Liver (tissue), 9 donors: Measurements from ENCODE around the gene PGA3. TPM values are rescaled to one million over a fixed set of nuclear protein-coding genes. Genes with fewer than 3 reads are reported as not detected.

Experiments used
- DNase-seq: peaks from one replicate; pipeline ENCODE4 v3.0.0-alpha.2; 2017; ENCODE audit warnings: low spot score
- H3K27ac ChIP-seq, 2 donors: one replicate each; pipeline ENCODE4 v1.7.0; 2013; ENCODE audit warnings: inconsistent platforms in 2 of 2, low read length in 2 of 2, control low read depth in 1 of 2, low read depth in 1 of 2, mild to moderate bottlenecking in 1 of 2
- H3K27me3 ChIP-seq, 4 donors: one replicate each; pipeline versions ENCODE4 v1.6.1 to v1.7.0; 2013; ENCODE audit warnings: low read length in 3 of 4, inconsistent platforms in 1 of 4, mild to moderate bottlenecking in 1 of 4, moderate library complexity in 1 of 4; ENCODE audit not compliant: control insufficient read depth in 4 of 4, insufficient read depth in 4 of 4
- H3K36me3 ChIP-seq, 4 donors: one replicate each; pipeline versions ENCODE4 v1.6.1 to v1.7.0; 2013; ENCODE audit warnings: low read length in 3 of 4, mild to moderate bottlenecking in 3 of 4, low read depth in 1 of 4, moderate library complexity in 1 of 4; ENCODE audit not compliant: control insufficient read depth in 4 of 4, insufficient read depth in 3 of 4
- H3K4me1 ChIP-seq, 4 donors: one replicate each; pipeline versions ENCODE4 v1.6.1 to v1.7.0; 2013; ENCODE audit warnings: low read length in 3 of 4, mild to moderate bottlenecking in 3 of 4, moderate library complexity in 1 of 4; ENCODE audit not compliant: control insufficient read depth in 4 of 4, insufficient read depth in 4 of 4
- H3K4me3 ChIP-seq, 3 donors: one replicate each; pipeline versions ENCODE4 v1.6.1 to v1.7.0; 2013; ENCODE audit warnings: low read length in 3 of 3, control low read depth in 1 of 3, low read depth in 1 of 3, mild to moderate bottlenecking in 1 of 3
- H3K9ac ChIP-seq, 2 donors: one replicate each; pipeline ENCODE4 v1.7.0; 2013; ENCODE audit warnings: low read length in 2 of 2, mild to moderate bottlenecking in 2 of 2, moderate library complexity in 2 of 2, control low read depth in 1 of 2, low read depth in 1 of 2
- H3K9me3 ChIP-seq, 4 donors: one replicate each; pipeline versions ENCODE4 v1.6.1 to v1.7.0; 2013; ENCODE audit warnings: low read length in 3 of 4; ENCODE audit not compliant: control insufficient read depth in 4 of 4
- EGR1 ChIP-seq, 2 donors: IDR thresholded peaks; 2 replicates each; pipeline ENCODE4 v1.6.1; 2016 to 2018; ENCODE audit warnings: antibody characterized with exemption in 2 of 2, low read depth in 2 of 2
- FOXA1 ChIP-seq: IDR thresholded peaks from 2 replicates; pipeline ENCODE4 v1.6.1; 2016; ENCODE audit warnings: antibody characterized with exemption
- FOXA2 ChIP-seq: IDR thresholded peaks from 2 replicates; pipeline ENCODE4 v1.6.1; 2016; ENCODE audit warnings: antibody characterized with exemption
- GABPA ChIP-seq, 2 donors: IDR thresholded peaks in 1 of 2; conservative IDR thresholded peaks in 1 of 2; 2 replicates each; pipeline ENCODE4 v1.6.1; 2016; ENCODE audit warnings: antibody characterized with exemption in 2 of 2, mild to moderate bottlenecking in 1 of 2, moderate library complexity in 1 of 2
- HNF4A ChIP-seq, 2 donors: conservative IDR thresholded peaks; 2 replicates each; pipeline ENCODE4 v1.6.1; 2016; ENCODE audit warnings: antibody characterized with exemption in 2 of 2, mild to moderate bottlenecking in 2 of 2
- HNF4G ChIP-seq: IDR thresholded peaks from 2 replicates; pipeline ENCODE4 v1.6.1; 2016; ENCODE audit warnings: antibody characterized with exemption
- JUND ChIP-seq, 2 donors: IDR thresholded peaks; 2 replicates each; pipeline ENCODE4 v1.6.1; 2016; ENCODE audit warnings: antibody characterized with exemption in 2 of 2
- NR2F2 ChIP-seq: IDR thresholded peaks from 2 replicates; pipeline ENCODE4 v1.6.1; 2016; ENCODE audit warnings: antibody characterized with exemption
- RAD21 ChIP-seq, 2 donors: IDR thresholded peaks; 2 replicates each; pipeline ENCODE4 v1.6.1; 2016; ENCODE audit warnings: antibody characterized with exemption in 2 of 2, mild to moderate bottlenecking in 2 of 2
- RXRA ChIP-seq, 2 donors: IDR thresholded peaks; 2 replicates each; pipeline ENCODE4 v1.6.1; 2017 to 2018; ENCODE audit warnings: antibody characterized with exemption in 2 of 2, mild to moderate bottlenecking in 1 of 2
- SP1 ChIP-seq: IDR thresholded peaks from 2 replicates; pipeline ENCODE4 v1.6.1; 2018; ENCODE audit warnings: antibody characterized with exemption, mild to moderate bottlenecking
- TAF1 ChIP-seq: conservative IDR thresholded peaks from 2 replicates; pipeline ENCODE4 v1.6.1; 2016; ENCODE audit warnings: antibody characterized with exemption, mild to moderate bottlenecking
- YY1 ChIP-seq: IDR thresholded peaks from 2 replicates; pipeline ENCODE4 v1.6.1; 2016; ENCODE audit warnings: antibody characterized with exemption, mild to moderate bottlenecking
- WGBS: extraction: QIAGEN DNeasy Blood & Tissue Kit; methylation state at CpG from one replicate; pipeline ENCODE4 v1.1.7; 2013; 5-methylcytosine and 5-hydroxymethylcytosine counted together
- polyA plus RNA-seq, 2 donors: library from polyadenylated mRNA; stranded (reverse) in 1 of 2; unstranded in 1 of 2; fragments of 200-250 nt in 1 of 2; fragments of >200 nt in 1 of 2; fragmentation: Nextera tagmentation in 1 of 2; extraction: Ambion mirVana in 1 of 2; gene quantifications; one replicate each; pipeline versions ENCODE4 v1.2.1 to v1.2.3, GENCODE V29; 2013 to 2015
- total RNA-seq, 2 donors: library from RNA; depleted of rRNA; stranded (reverse); fragments of >200 nt; gene quantifications; one replicate each; pipeline ENCODE4 v1.2.3, GENCODE V29; 2014
- TF ChIP-seq, protein P1 (sequence below): IDR thresholded peaks from 2 replicates; pipeline ENCODE4 v1.6.1; 2016; ENCODE audit warnings: antibody characterized with exemption, mild to moderate bottlenecking
- TF ChIP-seq, protein P2 (sequence below): fragments of 150-350 bp; IDR thresholded peaks from 2 replicates; pipeline ENCODE4 v1.5.1; 2017; ENCODE audit warnings: improper control_type of control experiment, low read depth, low read length; ENCODE audit not compliant: missing input control
- TF ChIP-seq, protein P3 (sequence below): IDR thresholded peaks from 2 replicates; pipeline ENCODE4 v1.6.1; 2016; ENCODE audit warnings: antibody characterized with exemption
- TF ChIP-seq, protein P4 (sequence below): IDR thresholded peaks from 2 replicates; pipeline ENCODE4 v1.6.1; 2016; ENCODE audit warnings: antibody characterized with exemption
- TF ChIP-seq, protein P5 (sequence below): IDR thresholded peaks from 2 replicates; pipeline ENCODE4 v1.6.1; 2016; ENCODE audit warnings: antibody characterized with exemption
- donor health status: healthy.
- donor health status: healthy.
- donor health status: healthy.
- donor health status: healthy.
- donor health status: healthy.

Gene PGA3
- total and polyA plus RNA-seq, 4 donors, result 0.25 to 0.56 (median 0.54) TPM; not detected in 1

DNA sequence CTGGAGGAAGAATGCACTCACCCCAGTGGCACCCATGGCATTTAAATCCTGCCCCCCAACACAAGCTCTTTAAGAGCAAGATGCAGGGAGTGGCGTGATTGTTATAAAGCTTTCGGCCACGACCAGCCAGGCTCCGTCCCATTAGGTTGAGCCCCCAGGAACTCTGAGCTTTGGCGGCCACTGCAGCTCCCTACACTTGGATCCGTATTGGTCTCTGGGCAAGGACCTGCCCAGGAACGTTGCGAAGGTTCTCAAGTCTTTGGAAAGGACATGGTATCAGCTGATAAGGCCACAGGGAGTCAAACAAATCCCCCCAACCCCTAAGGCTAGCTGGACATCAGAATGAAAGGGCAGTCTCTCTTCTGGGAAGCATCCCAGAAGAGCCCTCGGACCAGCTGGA is 32.7 kb upstream of the PGA3 start:
- H3K4me1 ChIP-seq, result no peaks in the 10 kb centered on the region
- TF ChIP-seq, protein P1, sequence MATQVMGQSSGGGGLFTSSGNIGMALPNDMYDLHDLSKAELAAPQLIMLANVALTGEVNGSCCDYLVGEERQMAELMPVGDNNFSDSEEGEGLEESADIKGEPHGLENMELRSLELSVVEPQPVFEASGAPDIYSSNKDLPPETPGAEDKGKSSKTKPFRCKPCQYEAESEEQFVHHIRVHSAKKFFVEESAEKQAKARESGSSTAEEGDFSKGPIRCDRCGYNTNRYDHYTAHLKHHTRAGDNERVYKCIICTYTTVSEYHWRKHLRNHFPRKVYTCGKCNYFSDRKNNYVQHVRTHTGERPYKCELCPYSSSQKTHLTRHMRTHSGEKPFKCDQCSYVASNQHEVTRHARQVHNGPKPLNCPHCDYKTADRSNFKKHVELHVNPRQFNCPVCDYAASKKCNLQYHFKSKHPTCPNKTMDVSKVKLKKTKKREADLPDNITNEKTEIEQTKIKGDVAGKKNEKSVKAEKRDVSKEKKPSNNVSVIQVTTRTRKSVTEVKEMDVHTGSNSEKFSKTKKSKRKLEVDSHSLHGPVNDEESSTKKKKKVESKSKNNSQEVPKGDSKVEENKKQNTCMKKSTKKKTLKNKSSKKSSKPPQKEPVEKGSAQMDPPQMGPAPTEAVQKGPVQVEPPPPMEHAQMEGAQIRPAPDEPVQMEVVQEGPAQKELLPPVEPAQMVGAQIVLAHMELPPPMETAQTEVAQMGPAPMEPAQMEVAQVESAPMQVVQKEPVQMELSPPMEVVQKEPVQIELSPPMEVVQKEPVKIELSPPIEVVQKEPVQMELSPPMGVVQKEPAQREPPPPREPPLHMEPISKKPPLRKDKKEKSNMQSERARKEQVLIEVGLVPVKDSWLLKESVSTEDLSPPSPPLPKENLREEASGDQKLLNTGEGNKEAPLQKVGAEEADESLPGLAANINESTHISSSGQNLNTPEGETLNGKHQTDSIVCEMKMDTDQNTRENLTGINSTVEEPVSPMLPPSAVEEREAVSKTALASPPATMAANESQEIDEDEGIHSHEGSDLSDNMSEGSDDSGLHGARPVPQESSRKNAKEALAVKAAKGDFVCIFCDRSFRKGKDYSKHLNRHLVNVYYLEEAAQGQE, result no peak
- TF ChIP-seq EGR1 (IDR thresholded peaks at IDR 0.05; ENCODE audit: low read depth in 2 of 2) (no peak), TAF1 (no peak)
- TF ChIP-seq, protein P2, sequence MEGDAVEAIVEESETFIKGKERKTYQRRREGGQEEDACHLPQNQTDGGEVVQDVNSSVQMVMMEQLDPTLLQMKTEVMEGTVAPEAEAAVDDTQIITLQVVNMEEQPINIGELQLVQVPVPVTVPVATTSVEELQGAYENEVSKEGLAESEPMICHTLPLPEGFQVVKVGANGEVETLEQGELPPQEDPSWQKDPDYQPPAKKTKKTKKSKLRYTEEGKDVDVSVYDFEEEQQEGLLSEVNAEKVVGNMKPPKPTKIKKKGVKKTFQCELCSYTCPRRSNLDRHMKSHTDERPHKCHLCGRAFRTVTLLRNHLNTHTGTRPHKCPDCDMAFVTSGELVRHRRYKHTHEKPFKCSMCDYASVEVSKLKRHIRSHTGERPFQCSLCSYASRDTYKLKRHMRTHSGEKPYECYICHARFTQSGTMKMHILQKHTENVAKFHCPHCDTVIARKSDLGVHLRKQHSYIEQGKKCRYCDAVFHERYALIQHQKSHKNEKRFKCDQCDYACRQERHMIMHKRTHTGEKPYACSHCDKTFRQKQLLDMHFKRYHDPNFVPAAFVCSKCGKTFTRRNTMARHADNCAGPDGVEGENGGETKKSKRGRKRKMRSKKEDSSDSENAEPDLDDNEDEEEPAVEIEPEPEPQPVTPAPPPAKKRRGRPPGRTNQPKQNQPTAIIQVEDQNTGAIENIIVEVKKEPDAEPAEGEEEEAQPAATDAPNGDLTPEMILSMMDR, result no peak
- no peak for DNase-seq
- H3K36me3 ChIP-seq, result no peaks in the 10 kb centered on the region
- whole genome bisulfite sequencing, result 80% methylated on average over 9 of the region's 9 CpGs
- no peak overlapping the region for H3K4me3 ChIP-seq
- H3K27me3 ChIP-seq, result peaks cover 0 to 3% (median 0%) of the 10 kb centered on the region in 4 donors
- no peak overlapping the region for H3K27ac ChIP-seq
- peaks cover 0 to 7% (median 0%) of the 10 kb centered on the region in 4 donors for H3K9me3 ChIP-seq
- no peak overlapping the region for H3K9ac ChIP-seq

DNA sequence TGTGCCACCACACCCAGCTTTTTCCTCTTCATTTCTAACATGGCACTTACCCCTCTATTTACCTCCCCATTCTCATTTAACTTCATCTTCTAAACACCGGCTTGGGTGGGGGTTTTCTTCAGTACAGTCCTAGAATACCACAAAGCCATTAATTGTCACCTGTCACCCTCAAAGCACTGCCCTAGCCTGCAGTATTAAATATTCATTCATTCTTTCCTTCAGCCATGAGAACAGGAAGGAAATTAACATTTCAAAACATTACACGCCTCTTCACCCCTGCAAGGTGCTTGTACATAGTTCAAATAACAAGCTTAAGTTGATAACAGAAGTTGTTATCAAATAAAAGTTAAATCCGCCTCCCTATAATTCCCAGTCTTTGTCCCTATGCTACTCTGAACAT is 31.4 kb upstream of the PGA3 start:
- Histone ChIP-seq H3K4me3 (no peak overlapping the region), H3K27ac (no peak overlapping the region), H3K9ac (no peak overlapping the region), H3K27me3 (peaks cover 0 to 3% (median 0%) of the 10 kb centered on the region in 4 donors), H3K36me3 (no peaks in the 10 kb centered on the region), H3K4me1 (no peaks in the 10 kb centered on the region), H3K9me3 (peaks cover 0 to 7% (median 0%) of the 10 kb centered on the region in 4 donors)
- TF ChIP-seq TAF1 (no peak), FOXA2 (no peak), FOXA1 (no peak), HNF4A (conservative IDR thresholded peaks at IDR 0.05) (no peak), EGR1 (IDR thresholded peaks at IDR 0.05; ENCODE audit: low read depth in 2 of 2) (no peak), YY1 (no peak), HNF4G (no peak), RAD21 (IDR thresholded peaks at IDR 0.05) (no peak), SP1 (no peak), NR2F2 (no peak), GABPA (IDR thresholded peaks at IDR 0.05 in 1 of 2, conservative IDR thresholded peaks at IDR 0.05 in 1 of 2) (no peak), JUND (IDR thresholded peaks at IDR 0.05) (no peak), RXRA (IDR thresholded peaks at IDR 0.05) (no peak)
- TF ChIP-seq, protein P1, result no peak
- TF ChIP-seq, protein P3, sequence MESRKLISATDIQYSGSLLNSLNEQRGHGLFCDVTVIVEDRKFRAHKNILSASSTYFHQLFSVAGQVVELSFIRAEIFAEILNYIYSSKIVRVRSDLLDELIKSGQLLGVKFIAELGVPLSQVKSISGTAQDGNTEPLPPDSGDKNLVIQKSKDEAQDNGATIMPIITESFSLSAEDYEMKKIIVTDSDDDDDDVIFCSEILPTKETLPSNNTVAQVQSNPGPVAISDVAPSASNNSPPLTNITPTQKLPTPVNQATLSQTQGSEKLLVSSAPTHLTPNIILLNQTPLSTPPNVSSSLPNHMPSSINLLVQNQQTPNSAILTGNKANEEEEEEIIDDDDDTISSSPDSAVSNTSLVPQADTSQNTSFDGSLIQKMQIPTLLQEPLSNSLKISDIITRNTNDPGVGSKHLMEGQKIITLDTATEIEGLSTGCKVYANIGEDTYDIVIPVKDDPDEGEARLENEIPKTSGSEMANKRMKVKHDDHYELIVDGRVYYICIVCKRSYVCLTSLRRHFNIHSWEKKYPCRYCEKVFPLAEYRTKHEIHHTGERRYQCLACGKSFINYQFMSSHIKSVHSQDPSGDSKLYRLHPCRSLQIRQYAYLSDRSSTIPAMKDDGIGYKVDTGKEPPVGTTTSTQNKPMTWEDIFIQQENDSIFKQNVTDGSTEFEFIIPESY, result no peak
- TF ChIP-seq, protein P4, sequence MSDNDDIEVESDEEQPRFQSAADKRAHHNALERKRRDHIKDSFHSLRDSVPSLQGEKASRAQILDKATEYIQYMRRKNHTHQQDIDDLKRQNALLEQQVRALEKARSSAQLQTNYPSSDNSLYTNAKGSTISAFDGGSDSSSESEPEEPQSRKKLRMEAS, result no peak
- TF ChIP-seq, protein P5, sequence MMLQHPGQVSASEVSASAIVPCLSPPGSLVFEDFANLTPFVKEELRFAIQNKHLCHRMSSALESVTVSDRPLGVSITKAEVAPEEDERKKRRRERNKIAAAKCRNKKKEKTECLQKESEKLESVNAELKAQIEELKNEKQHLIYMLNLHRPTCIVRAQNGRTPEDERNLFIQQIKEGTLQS, result no peak
- TF ChIP-seq, protein P2, result no peak
- DNase-seq, result no peak
- WGBS, result 77% methylated on average over 3 of the region's 3 CpGs
